ENCODE measurements around the gene TMCC2.

GRCh38 chr1:205228093-205228521 is 361 bp downstream of the TMCC2 start:
- no peak for TF ChIP-seq GABPA (IDR thresholded peaks at IDR 0.05; ENCODE audit: low read depth)
- no peak for TF ChIP-seq CTCF (IDR thresholded peaks at IDR 0.05; ENCODE audit: insufficient read depth, low read length)
- TF ChIP-seq POLR2AphosphoS5 (IDR thresholded peaks at IDR 0.05; ENCODE audit: low read depth), result no peak
- TF ChIP-seq REST (IDR thresholded peaks at IDR 0.05; ENCODE audit: insufficient replicate concordance, low read depth), result no peak
- TF ChIP-seq SPI1 (IDR thresholded peaks at IDR 0.05; ENCODE audit: borderline replicate concordance, low read depth), result no peak

Data from HL-60 (cell line).